Right lobe of liver (tissue), 6 donors: Measurements from ENCODE around the gene SLC15A5. TPM values are rescaled to one million over a fixed set of nuclear protein-coding genes. Genes with fewer than 3 reads are reported as not detected.
A peak's percentile ranks its signal among the peaks of the same experiment; 100 is the strongest.

ENCODE experiments used
- ATAC-seq, 4 donors: fragments of 200-7000 bp; cut with Tn5 transposase; one replicate each; pipeline ENCODE4 v1.9.1; 2020; ENCODE audit warnings: mild to moderate bottlenecking in 4 of 4, moderate library complexity in 4 of 4
- DNase-seq, 3 donors: peaks; one replicate each; pipeline ENCODE4 v3.0.0-alpha.2; 2020
- H3K27ac ChIP-seq, 3 donors: fragments of 200-600 bp; one replicate each; pipeline ENCODE4 v1.8.0; 2022
- H3K27me3 ChIP-seq, 2 donors: fragments of 200-600 bp; one replicate each; pipeline ENCODE4 v1.8.0; 2022
- H3K36me3 ChIP-seq, 4 donors: fragments of 200-600 bp; sonication (generic) in 1 of 4; one replicate each; pipeline versions ENCODE4 v1.5.1 to v1.8.0; 2017 to 2022; ENCODE audit warnings: control low read depth in 1 of 4
- H3K4me1 ChIP-seq, 4 donors: fragments of 200-600 bp; sonication (generic) in 1 of 4; one replicate each; pipeline versions ENCODE4 v1.5.1 to v1.8.0; 2017 to 2022; ENCODE audit warnings: control low read depth in 1 of 4
- H3K4me3 ChIP-seq, 3 donors: fragments of 200-600 bp; one replicate each; pipeline ENCODE4 v1.8.0; 2022
- H3K9me3 ChIP-seq, 4 donors: fragments of 200-600 bp; sonication (generic) in 1 of 4; one replicate each; pipeline versions ENCODE4 v1.5.1 to v1.8.0; 2017 to 2022; ENCODE audit warnings: control low read depth in 1 of 4
- POLR2A ChIP-seq: fragments of 450-650 bp; IDR thresholded peaks from one replicate; pipeline ENCODE4 v1.6.1; 2017; ENCODE audit warnings: antibody characterized with exemption, mild to moderate bottlenecking
- WGBS: methylation state at CpG from one replicate; pipeline ENCODE4 v1.1.6; 2018; ENCODE audit warnings: low coverage, low lambda C conversion rate; ENCODE audit not compliant: insufficient coverage; ENCODE audit errors: missing lambda C conversion rate; 5-methylcytosine and 5-hydroxymethylcytosine counted together
- intact Hi-C, 2 donors: fragments of 100-400 bp; cut with DNase I; formaldehyde crosslinking; loops; one replicate each; pipeline versions ENCODE4 v1.11.2 to v1.14.1; 2022
- total RNA-seq, 6 experiments: library from RNA; depleted of rRNA in 2 of 6; stranded (reverse); fragments of >200 nt in 2 of 6; fragmentation: NEBNext Ultra II Directional in 3 of 6; extraction: Animal tissue kit (Norgen Biotek cat#: 25700) in 3 of 6; gene quantifications; one replicate each; pipeline versions ENCODE4 v1.1.0 to v1.2.4, GENCODE V29; 2016 to 2023
- TF ChIP-seq, protein P1 (sequence below), 4 donors: fragments of 200-600 bp in 3 of 4; fragments of 450-650 bp in 1 of 4; IDR thresholded peaks; one replicate each; pipeline versions ENCODE4 v1.5.1 to v1.8.0; 2016 to 2022; ENCODE audit warnings: antibody characterized with exemption in 4 of 4, mild to moderate bottlenecking in 2 of 4
- donor health status: DM: no; HTN: yes; CAD: no.
- donor health status: DM: no; HTN: no; CAD: no.
- donor health status: DM: no; HTN: no; CAD: no.
- donor health status: DM: no; HTN: yes; CAD: no.
- donor health status: DM: no; HTN: yes; CAD: no.

Gene SLC15A5
- total RNA-seq, 6 experiments from 2014 or later: not detected

DNA sequence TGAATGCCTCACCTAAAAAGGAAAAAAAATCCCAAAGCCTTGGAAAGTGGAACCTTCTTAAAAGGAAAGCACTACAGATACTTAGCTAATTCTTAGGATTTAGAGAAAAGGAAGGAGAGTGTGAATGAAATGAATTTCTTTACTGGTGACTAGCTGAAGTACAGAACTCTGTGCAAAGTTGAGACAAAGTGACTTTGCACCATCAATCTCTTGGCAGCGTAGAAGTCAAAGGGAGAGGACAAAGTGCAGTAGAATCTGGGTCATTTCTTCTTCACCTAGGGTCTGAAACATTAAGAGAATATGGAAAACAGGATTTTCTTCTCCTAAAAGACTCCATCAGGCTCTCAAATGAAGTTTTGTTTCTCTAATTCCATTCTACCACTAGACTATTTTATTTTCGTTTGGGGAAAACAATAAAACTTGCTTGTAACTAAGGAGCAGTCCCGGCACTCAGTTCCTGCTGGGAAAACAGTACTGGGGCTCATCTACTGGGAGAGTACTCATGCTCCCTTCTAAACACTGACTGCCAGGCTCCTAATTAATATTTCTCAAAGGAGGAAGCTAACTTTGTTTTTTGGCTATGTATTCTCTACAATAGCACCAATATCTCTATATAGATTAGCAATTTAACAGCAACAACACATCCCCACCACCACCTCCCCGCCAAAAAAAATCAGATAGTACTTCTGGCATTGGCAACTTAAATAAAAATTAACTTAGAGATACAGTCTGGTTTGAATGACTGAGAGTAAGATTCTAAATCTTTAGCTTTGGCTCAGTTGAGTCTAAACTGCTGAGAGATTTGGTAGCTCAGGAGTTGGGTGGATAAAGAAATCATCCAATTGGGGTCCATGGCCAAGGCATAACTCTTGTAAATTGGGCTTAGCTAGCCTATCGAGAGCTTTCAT is 110.7 kb downstream of the SLC15A5 start:
- Histone ChIP-seq H3K36me3 (no peaks in the 10 kb centered on the region), H3K27me3 (no peaks in the 10 kb centered on the region), H3K4me3 (no peak overlapping the region), H3K9me3 (no peaks in the 10 kb centered on the region), H3K27ac (peak overlapping the region in 2 of 3 donors; percentile 19 to 25), H3K4me1 (peaks cover 0 to 18% (median 7%) of the 10 kb centered on the region in 4 donors)
- ATAC-seq: peak; percentile 82 to 90 (median 86)
- WGBS: 22% methylated on average over 5 of the region's 5 CpGs
- peak in 1 of 3 donors; percentile 55 for DNase-seq
- no peak for TF ChIP-seq POLR2A
- TF ChIP-seq, protein P1, sequence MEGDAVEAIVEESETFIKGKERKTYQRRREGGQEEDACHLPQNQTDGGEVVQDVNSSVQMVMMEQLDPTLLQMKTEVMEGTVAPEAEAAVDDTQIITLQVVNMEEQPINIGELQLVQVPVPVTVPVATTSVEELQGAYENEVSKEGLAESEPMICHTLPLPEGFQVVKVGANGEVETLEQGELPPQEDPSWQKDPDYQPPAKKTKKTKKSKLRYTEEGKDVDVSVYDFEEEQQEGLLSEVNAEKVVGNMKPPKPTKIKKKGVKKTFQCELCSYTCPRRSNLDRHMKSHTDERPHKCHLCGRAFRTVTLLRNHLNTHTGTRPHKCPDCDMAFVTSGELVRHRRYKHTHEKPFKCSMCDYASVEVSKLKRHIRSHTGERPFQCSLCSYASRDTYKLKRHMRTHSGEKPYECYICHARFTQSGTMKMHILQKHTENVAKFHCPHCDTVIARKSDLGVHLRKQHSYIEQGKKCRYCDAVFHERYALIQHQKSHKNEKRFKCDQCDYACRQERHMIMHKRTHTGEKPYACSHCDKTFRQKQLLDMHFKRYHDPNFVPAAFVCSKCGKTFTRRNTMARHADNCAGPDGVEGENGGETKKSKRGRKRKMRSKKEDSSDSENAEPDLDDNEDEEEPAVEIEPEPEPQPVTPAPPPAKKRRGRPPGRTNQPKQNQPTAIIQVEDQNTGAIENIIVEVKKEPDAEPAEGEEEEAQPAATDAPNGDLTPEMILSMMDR (IDR thresholded peaks at IDR 0.05): no peak
- intact Hi-C loops: no loop called here

DNA sequence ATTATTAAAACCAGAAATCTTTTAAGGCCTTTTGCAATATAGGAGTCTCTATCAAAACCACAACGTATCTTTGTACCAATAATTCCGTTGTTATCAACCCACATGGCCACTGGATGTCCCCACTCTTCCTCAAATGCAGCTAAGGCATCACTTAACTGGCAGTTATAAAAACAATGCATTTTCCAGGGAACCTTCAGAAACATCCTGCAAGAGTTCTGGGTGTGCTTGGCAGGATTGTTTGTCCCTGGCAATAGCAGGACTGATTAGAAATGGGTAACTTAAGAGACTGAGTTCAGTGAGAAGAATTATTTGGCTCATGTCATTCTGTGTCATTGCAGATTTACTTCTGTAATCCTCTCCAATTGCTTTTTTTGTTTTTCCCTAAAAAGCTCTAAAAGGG is 112.0 kb downstream of the SLC15A5 start:
- TF ChIP-seq POLR2A: no peak
- TF ChIP-seq, protein P1 (IDR thresholded peaks at IDR 0.05): peak; percentile 57 to 75 (median 62)
- Histone ChIP-seq H3K27me3 (no peaks in the 10 kb centered on the region), H3K27ac (peak overlapping the region in 1 of 3 donors; percentile 25), H3K4me3 (no peak overlapping the region), H3K36me3 (no peaks in the 10 kb centered on the region), H3K9me3 (no peaks in the 10 kb centered on the region), H3K4me1 (peaks cover 0 to 18% (median 7%) of the 10 kb centered on the region in 4 donors)
- DNase-seq: peak in 1 of 3 donors; percentile 61
- intact Hi-C loops: no loop called here
- 0% methylated on average over 2 of the region's 2 CpGs for WGBS
- peak; percentile 85 to 91 (median 88) for ATAC-seq

DNA sequence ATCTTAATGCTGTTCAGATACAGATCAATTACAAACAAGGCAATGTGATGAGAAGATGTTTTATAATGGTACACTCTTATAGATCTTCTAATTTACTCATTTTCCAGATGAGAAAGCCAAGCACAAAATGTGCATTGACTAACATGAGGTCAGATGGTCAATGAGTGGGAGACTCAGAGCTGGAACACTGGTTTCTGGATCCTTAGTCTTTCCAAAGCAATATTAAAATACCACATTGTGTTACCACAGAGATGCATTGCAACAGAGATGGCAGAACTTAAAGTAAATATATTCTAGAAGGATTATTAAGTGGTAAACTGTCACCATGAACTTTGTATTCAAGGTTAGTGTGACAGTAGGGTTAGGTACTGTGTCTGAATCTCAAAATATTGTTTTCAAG is 113.6 kb downstream of the SLC15A5 start:
- ATAC-seq: no peak
- DNase-seq: no peak
- intact Hi-C loops: no loop called here

DNA sequence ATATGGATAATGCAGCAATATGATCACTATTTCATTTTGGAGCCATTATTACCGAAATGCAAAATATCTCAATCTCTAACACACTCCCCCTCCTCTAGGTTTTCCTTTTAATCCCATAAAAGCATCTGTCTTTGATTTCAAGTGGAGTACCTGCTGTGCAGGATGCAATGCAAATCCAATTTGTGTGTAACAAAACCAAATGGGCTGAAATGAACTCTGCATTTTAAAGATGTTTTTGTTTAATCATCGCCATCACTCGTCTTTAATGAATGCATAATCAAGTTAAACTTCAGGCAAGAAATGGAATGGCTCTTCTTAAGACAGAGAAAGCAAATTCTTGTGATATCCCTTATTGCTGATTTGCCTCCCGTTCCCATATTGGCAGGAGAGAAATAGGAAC is 114.3 kb downstream of the SLC15A5 start:
- H3K27ac ChIP-seq: no peak overlapping the region
- no peaks in the 10 kb centered on the region for H3K27me3 ChIP-seq
- H3K4me1 ChIP-seq: peaks cover 0 to 18% (median 7%) of the 10 kb centered on the region in 4 donors
- intact Hi-C loops: no loop called here
- WGBS: 62% methylated on average over 4 of the region's 4 CpGs
- H3K36me3 ChIP-seq: no peaks in the 10 kb centered on the region
- H3K4me3 ChIP-seq: no peak overlapping the region
- no peak for TF ChIP-seq POLR2A
- TF ChIP-seq, protein P1 (IDR thresholded peaks at IDR 0.05): no peak
- ATAC-seq (no peak), DNase-seq (no peak)
- H3K9me3 ChIP-seq: no peaks in the 10 kb centered on the region

More for the DNA sequence above, 113.6 kb downstream of the SLC15A5 start:
- Histone ChIP-seq H3K4me1 (peaks cover 0 to 18% (median 7%) of the 10 kb centered on the region in 4 donors), H3K9me3 (no peaks in the 10 kb centered on the region), H3K27me3 (no peaks in the 10 kb centered on the region), H3K27ac (no peak overlapping the region), H3K4me3 (no peak overlapping the region), H3K36me3 (no peaks in the 10 kb centered on the region)
- no peak for TF ChIP-seq POLR2A
- TF ChIP-seq, protein P1 (IDR thresholded peaks at IDR 0.05): no peak
